Stimulated activated CD8-positive, alpha-beta memory T cell treated with anti-CD3 and anti-CD28 coated beads, Interleukin-15, amount 100 ng/mL, for 24 hours (primary cell): Measurements from ENCODE around the gene EPB41L2.
"Not testable (repeated sequence)": the region's sequence is repeated elsewhere in the genome, so short reads cannot be mapped to it uniquely, and the experiment has no call there.

Experiments
- DNase-seq: peaks from one replicate; pipeline ENCODE4 v3.0.0-alpha.2; 2020; ENCODE audit warnings: low read depth

Gene EPB41L2

DNA sequence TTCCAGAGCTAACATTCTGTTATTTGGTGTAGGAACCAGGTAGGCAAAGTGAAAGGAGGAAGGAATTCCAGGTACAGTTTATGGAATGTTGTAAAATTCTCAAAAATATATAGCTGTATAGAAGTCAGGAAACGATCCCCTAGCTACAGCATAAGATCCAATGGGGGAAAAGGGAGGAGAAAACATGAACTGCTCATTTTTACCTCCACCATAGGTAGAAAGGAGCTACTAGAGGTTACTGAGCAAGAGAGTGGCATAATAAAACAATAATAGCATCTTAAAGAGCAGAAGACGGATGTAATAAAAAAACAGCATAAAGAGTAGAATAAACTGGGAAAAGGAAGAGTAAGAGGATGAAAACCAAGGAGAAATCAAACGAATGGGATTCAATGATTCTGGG lies 26.9 kb downstream of the EPB41L2 start:
- DNase-seq: no peak

DNA sequence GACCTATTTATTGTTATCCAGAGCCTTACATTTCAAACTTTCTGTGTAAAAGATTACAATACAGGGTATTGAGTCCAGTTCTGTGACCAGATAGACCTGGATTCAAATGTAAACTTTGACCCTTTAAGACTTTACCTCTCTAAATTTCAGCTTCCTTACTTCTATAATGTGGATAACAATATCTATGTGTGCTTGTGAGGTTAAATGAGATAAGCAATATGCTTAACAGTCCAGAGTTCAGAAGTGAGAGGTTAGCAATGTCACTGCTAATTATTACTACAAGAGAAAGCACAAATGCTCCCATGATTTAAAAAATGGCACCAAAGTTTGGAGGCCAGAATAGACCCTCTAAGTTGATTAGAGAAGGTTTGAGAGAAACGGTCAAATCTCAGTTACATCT lies 27.5 kb downstream of the EPB41L2 start:
- DNase-seq: no peak

DNA sequence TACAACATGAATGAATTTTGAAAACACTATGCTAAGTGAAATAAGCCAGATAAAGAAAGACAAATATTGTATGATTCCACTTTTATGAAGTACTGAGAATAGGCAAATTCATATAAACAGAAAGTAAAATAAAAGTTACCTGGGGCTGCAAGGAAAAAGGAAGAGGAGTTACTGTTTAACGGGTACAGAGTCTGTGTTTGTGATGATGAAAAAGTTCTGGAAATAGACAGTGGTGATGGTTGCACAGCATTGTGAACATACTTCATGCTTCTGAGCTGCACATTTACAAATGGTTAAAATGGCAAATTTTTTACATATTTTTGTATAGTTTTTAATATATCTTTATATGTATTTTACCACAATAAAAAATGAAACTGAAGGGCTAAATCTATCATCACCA lies 29.4 kb downstream of the EPB41L2 start:
- no peak for DNase-seq

DNA sequence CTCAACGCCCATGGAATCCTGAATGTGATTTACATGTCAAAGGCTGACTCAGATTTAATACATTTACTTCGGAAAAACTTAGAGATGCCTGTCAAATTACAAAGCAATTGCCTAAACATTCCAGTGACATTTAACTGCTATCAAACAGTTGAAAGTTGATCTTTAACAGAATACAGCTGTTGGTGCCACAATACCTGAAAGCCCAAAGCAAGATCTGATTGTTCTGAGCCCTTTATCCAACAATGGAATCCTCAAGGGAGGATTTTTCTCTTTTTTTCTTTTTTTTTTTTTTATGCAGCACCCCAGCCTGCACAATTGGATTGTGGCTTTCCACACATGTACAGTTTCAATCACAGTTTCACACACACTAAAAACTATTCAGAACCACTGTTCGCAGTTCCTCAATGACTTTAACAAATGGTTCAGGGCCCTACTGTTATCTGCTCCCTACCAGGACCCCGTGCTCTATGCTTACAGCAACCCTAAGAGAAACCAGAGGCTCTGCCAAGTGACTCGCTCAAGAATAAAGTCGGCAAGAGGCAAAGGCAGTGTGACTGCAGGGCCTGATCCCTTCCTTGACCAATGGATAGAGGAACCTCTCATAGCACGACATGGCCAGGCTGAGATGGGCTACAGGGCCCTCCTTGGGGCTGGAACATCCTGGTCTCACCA lies 33.3 kb downstream of the EPB41L2 start:
- no peak for DNase-seq

DNA sequence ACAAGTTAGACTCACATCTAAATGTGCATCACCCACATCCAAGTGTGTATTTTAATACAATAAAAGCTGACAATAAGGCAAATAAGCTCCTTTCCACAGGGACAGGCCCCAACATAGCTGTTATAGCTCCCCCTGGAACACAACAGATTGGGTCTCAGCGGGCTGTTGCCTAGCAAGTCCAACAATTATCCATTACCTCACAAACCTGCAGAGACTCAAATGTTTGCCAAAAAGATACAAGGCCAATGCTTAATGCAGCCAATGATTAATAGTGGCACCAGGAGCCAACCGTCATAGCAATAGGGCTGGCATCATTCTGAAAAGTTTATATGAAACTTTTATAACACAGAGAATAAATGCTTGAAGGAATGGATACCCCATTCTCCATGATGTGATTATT lies 35.7 kb downstream of the EPB41L2 start:
- DNase-seq: no peak

DNA sequence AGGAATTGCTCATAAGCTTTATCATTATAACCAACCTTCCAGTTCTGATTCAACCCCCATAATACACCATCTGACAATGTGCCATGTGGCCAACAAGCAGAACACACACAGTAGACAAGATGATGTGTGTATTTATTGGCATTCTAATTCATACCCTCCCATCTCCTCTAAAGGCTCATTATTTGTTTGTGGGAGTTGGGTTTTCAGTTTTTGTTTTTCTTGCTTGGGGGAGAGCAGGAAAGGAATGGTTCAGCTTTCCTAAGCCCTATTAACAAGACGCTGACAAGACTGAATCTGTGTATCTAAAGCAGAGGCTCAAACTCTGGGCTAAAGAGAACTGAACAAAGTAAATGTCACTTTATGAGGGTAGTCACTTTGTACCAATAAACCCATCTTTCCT lies 36.8 kb downstream of the EPB41L2 start:
- no peak for DNase-seq

DNA sequence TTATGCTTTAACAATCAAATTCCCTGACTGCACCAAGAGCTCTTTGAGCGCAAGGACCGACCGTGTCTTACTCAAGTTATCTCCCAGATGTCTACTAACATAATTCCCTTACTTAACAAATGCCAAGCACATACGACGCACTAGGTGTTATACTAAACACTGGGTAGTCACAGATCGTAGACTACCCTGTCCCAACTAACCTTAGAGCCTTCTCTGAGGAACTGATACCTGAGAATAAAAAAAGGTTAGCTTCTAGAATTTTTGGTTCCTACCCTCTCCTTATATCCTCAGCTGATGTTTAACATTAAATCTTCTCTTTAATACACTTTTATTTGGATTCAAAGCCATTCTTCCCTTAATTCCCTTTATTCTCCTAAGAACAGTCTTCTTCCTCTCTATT lies 38.5 kb downstream of the EPB41L2 start:
- no peak for DNase-seq

DNA sequence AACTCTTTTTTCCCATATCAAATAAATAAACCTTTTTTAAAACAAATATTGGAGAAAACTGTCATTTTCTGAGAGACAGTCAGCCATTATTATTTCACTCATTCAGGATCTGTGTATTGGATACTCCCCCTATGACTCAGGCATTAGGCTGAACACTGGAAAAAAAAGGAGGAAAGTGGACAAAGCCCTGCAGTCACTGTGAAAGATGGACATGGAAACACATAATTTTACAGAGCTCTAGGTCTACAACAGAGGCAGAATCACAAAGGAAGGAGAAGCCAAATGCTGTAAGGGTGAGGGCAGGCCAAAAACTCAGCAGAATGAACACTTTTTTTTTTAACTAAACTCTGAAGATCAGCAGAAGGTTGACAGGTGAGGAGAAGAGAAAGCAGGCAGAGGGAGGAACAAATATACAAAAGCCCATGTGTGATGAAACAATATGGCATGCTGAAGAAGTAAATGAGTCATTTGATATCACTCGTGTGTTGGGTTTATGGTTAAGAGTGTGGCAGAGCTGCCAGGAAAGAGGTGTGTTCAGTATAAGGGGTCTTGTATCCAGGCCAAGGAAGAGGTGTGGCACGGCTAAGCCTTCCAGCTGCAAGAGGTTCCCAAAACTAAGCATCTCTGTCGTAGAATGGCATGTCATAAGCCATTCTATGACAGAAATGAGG lies 39.1 kb downstream of the EPB41L2 start:
- DNase-seq: no peak

DNA sequence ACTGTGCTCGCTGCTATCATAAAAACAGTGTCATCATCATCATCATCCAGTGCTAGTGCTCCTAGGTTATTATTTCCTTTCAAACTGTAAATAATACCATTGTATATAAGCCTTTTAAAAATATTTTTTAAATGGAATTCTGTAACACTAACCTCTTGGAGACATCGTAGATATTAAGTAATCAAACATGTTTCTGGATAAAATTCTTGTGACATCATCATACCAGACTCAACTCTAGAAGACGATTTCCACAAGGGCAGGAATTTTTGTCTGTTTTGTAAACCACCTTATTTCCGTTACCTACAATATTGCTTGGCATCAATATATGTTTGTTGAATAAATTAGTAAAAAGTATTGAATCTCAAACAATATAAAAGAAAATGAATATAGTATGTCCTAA lies 40.4 kb downstream of the EPB41L2 start:
- DNase-seq: no peak

DNA sequence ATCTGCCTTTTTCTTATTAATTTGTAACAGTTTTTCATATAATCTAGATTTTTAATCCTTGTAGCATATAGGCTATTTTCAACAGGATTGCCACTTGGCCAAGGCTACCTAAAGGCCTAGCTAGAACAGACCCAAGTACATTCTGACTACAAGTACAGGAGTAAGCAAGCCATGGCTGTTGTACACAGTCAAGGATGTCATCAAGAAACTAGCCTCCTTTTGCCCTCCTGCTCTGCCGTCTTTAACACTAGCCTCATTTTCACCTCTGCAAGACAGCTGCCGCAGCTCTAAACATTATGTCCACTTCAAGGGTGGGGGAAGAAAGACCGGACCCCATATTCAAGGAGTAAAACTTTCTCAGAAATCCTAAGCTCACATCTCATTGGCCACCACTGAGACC lies 45.1 kb downstream of the EPB41L2 start:
- no peak for DNase-seq

DNA sequence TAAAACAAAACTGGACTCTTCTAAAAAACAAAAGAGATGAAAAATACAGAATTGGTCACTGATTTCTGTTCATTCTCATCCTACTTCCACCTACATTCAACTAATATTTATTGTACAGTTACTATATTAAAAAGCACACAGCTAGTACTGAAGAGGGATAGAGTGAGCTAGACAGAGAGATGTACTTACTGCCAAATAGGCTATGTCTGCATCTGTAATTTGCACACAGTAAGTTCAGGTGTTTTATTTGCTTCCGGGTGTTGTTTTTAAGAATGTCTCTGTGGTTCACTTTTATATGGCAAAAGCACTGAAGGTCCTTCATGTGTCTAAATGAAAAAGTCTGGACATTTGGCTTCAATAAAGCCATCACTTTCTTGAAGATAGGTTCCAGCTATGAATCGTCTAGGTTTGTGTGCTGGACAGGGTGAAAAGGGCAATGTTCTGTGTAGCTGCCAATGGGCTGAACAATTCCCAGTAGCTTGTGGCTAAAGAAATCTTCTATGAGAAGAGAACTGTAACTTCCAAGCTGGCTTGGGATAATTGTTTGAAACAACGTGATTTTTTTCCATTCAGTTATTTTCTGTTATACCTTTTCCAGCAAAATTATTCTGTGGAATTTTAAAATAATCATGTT lies 47.3 kb downstream of the EPB41L2 start:
- no peak for DNase-seq

DNA sequence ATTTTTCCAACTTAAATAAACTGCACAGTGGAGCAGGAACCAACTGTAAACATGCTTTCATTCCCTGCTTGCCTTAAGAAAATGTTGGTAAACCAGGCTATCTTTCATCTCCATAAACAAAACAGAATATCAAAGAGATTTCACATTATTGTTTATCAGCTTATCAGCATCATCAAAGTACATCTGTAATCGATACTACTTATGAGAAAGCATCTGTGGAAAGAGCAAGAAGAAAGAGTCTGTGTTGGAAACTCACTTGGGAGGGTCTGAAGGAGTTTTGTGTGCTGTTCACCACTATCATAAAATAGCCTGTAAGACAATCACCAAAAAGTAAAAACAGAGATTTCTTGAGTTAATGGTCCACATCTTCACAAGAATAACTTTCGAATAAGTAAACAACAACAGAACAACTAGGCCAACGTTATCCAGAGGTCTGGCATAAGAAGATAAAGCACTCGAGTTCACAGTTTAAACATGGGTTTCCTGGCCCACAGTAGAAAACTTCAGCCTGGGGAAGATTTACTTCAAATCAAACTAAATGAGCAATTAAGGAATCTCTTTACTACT lies 47.9 kb downstream of the EPB41L2 start:
- no peak for DNase-seq

DNA sequence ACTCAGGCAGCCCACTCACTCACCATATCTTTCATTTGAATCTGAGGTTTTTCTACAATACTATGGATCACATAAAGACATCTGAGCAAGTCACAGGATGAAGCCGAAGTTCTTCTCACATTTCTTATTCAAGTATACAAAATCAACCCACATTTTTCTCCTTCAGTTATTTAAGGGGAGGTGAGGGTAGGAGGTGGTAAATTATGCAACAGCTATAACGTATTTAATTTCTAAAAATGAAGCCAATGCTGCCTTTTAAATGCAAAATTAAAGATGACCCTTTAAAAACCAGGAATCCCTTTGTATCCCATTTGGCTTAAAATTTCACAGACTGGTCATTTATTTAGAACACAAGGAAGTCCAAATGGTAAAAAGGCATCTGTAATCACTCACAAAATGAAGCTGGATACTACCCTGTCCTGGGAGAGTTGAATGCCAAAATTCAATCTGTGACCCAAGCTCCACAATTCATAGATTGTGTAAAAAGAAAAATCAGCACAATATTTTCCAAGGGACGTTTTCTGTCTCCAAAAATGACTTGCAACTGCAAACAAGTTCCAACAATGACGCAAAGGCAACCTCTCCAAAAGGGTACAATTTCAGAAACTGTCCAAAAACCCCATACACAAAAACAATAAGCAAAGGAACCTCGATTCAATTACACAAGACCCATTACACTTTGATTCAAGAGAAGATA lies 48.8 kb downstream of the EPB41L2 start:
- DNase-seq: no peak

DNA sequence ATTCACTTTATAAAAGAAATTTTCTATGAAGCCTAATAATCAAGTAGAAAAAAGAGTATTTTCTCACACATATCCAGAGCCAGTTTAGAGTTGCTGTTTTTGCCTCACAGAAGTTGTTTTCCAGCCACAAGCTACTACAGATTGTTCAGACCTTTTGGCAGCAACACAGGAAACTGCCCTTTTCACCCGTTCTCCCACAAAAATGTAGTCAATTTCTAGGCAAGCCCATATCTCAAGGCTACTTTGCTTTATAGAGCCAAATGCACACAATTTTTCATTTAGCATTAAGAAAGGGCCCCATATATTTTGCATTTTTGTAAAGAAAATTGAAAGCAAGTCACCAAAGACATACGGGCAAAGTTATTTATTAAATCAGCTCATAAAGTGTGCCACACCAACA lies 49.5 kb downstream of the EPB41L2 start:
- no peak for DNase-seq

DNA sequence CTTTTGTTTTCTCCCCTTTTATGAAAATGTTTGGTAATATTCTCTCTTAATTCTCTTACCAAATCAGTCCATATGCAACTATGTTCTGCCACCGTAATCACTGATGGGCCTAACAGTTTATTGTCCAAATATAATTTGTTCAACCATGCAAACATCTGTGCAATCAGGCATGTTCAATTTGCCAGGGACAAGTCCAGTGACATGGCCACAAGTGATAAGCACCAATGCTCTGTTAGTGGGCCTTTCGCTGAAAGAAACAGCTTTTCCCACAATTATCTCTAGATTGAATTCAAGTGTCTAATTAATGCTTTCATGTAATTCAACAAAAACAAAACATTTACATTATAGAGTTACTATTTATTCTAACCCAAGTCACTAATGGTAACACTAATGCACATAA lies 53.3 kb downstream of the EPB41L2 start:
- no peak for DNase-seq

DNA sequence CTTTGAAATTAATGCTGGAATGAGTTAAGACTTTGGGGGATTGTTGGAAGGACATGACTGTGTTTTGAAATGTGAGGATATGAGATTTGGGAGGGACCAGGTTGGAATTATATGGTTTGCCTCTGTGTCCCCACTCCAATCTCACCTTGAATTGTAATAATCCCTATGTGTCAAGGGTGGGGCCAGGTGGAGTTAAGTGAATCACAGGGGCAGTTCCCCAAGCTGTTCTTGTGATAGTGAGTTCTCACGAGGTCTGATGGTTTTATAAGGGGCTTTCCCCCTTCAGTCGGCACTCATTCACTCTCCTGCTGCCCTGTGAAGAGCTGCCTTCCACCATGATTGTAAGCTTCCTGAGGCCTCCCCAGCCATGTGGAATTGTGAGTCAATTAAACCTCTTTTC lies 54.1 kb downstream of the EPB41L2 start:
- not testable (repeated sequence) for DNase-seq

DNA sequence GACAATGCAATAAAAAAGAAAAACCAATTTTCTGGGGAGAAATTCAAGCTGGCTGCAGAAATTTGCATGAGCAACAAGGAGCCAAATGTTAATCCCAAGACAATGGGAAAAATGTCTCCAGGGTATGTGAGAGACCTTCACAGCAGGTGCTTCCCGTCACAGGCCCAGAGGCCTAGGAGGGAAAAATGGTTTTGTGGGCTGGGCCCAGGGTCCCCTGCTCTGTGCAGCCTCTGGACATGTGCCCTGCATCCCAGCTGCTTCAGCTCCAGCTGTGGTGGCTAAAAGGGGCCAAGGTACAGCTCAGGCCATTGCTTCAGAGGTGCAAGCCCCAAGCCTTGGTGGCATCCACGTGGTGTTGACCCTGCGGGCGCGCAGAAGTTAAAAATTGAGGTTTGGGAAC lies 55.1 kb downstream of the EPB41L2 start:
- not testable (repeated sequence) for DNase-seq

DNA sequence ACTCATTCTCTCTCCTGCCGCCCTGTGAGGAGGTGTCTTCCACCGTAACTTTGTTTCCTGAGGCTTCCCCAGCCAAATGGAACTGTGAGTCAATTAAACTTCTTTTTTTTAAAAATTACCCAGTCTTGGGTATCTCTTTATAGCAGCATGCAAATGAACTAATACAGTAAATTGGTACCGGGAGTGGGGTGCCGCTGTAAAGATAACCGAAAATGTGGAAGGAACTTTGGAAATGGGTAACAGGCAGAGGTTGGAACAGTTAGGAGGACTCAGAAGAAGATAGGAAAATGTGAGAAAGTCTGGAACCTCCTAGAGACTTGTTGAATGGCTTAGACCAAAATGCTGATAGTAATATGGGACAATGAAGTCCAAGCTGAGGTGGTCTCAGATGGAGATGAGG lies 55.8 kb downstream of the EPB41L2 start:
- DNase-seq: no peak

DNA sequence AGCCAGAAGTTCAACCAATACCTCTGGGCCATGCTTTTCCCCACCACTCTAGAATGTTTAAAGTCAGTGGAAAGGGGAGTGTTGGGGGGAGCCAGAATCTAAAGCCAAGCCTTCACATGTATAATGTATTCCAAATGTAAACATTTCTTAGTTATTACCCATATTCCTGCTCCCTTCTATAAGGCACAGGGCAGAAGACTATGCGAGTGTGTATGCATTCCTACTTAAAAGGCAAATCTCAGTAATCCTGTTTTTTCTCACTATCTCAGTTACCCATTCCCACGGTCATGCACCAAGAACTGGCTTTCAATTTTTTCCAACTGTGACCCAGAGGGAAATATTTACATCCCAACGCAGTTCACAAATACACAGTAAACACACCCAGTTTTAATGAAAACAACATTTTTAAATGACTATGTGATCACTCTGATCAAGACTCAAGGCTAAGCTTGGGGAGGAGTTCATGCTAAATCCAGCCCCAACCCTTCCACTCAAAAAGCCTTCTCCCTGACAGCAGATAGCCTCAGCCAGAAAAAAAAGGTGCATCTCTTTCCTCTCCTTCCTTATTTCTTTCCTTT lies 57.5 kb downstream of the EPB41L2 start:
- DNase-seq: no peak

DNA sequence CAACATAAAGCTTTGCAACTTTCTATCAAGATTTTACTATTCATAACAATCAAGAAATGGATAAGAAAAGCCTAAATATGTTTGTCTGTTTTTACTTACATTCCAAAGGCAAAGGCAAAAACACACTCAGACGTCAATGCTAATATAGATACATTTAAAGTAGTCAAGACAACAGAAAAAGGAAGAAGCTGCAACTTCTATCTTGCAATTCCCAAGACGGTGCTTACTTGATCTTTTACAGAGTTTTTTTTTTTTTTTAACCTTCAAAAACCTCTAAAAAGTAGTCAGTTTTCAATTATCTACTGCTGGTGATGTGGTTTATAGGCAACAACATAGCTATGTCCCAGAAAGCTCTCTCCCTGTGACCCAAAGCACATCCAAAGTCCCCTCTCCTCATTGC lies 58.1 kb downstream of the EPB41L2 start:
- DNase-seq: no peak

DNA sequence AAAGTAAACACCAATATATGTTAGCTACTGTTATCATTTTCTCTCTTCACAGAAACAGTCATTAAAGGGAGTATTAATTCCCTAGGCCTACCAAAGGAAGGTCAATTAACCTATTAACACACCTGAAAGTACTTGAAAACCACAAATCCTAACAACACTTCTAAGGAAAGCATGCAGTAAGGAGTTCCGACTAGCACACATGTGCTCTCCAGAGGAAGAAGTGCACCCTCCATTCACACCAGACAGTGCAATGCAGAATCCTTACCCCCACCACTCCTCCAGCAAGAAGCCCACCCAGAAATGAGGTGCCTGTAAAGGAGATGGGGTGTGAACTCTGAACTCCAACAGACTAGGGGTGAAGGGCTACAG lies 58.7 kb downstream of the EPB41L2 start:
- DNase-seq: no peak
